IMR-90 (cell line): ENCODE data around the gene KIF21A. TPM values are rescaled to one million over a fixed set of nuclear protein-coding genes. Genes with fewer than 3 reads are reported as not detected.

ENCODE experiments used
- ATAC-seq: fragments of 200-7000 bp; cut with Tn5 transposase; 2 replicates; pipeline ENCODE4 v1.9.1; 2020; ENCODE audit warnings: low read depth, mild to moderate bottlenecking, moderate library complexity
- BruUV-seq: library from RNA; stranded (reverse); fragments of 400-500 nt; replicated peaks from 2 replicates; lab custom pipeline; 2021; lab: Mats Ljungman, UMichigan
- CTCF ChIA-PET: fragments of 300-600 bp; formaldehyde crosslinking; extraction: SDS; loops from one replicate; lab custom pipeline; 2021; ENCODE audit warnings: antibody characterized with exemption; lab: Yijun Ruan, JAX
- POLR2A ChIA-PET: fragments of 300-600 bp; sonication (Branson Sonifier 250); formaldehyde crosslinking; loops from one replicate; lab custom pipeline; 2022; ENCODE audit warnings: antibody characterized with exemption; ENCODE audit not compliant: unreplicated experiment; lab: Charles Lee
- DNase-seq: peaks from one replicate; pipeline ENCODE4 v3.0.0; 2013
- H2AFZ ChIP-seq: replicated peaks from 2 replicates; pipeline ENCODE3; 2013; ENCODE audit warnings: low read length, mild to moderate bottlenecking; ENCODE audit not compliant: poor library complexity
- H2AK5ac ChIP-seq: 2 replicates; pipeline ENCODE4 v1.6.1; 2013; ENCODE audit warnings: low read depth, low read length, inconsistent platforms
- H2AK9ac ChIP-seq: replicated peaks from 2 replicates; pipeline ENCODE3; 2013; ENCODE audit warnings: mild to moderate bottlenecking, low read depth, low read length, moderate library complexity; ENCODE audit not compliant: poor library complexity
- H2BK120ac ChIP-seq: 2 replicates; pipeline ENCODE4 v1.6.1; 2013; ENCODE audit warnings: low read depth, low read length, inconsistent platforms
- H2BK15ac ChIP-seq: 3 replicates; pipeline ENCODE4 v1.6.1; 2013; ENCODE audit warnings: low read depth, low read length, inconsistent platforms
- H2BK20ac ChIP-seq: 2 replicates; pipeline ENCODE4 v1.6.1; 2013; ENCODE audit warnings: low read depth, mild to moderate bottlenecking, inconsistent platforms, low read length, moderate library complexity
- H2BK5ac ChIP-seq: 2 replicates; pipeline ENCODE4 v1.6.1; 2013; ENCODE audit warnings: mild to moderate bottlenecking, low read depth, low read length, inconsistent platforms; ENCODE audit not compliant: poor library complexity, severe bottlenecking
- H3K14ac ChIP-seq: replicated peaks from 2 replicates; pipeline ENCODE4 v1.6.1; 2013; ENCODE audit warnings: low read depth, low read length, inconsistent platforms
- H3K18ac ChIP-seq: 2 replicates; pipeline ENCODE4 v1.6.1; 2013; ENCODE audit warnings: low read depth, low read length, control low read depth
- H3K23ac ChIP-seq: 2 replicates; pipeline ENCODE4 v1.6.1; 2013; ENCODE audit warnings: low read depth, low read length, inconsistent platforms
- H3K27ac ChIP-seq: 2 replicates; pipeline ENCODE4 v1.5.1; 2013; ENCODE audit warnings: mild to moderate bottlenecking, control low read depth, low read length; ENCODE audit not compliant: insufficient read depth
- H3K27me3 ChIP-seq: 2 replicates; pipeline ENCODE4 v1.6.1; 2013; ENCODE audit warnings: low read length; ENCODE audit not compliant: control insufficient read depth, insufficient read depth
- H3K36me3 ChIP-seq: 2 replicates; pipeline ENCODE4 v1.6.1; 2013; ENCODE audit warnings: low read length, mixed read lengths; ENCODE audit not compliant: control insufficient read depth, insufficient read depth
- H3K4ac ChIP-seq: 2 replicates; pipeline ENCODE4 v1.6.1; 2013; ENCODE audit warnings: low read depth, low read length, inconsistent platforms
- H3K4me1 ChIP-seq: 2 replicates; pipeline ENCODE4 v1.6.1; 2013; ENCODE audit warnings: low read length, mixed read lengths; ENCODE audit not compliant: control insufficient read depth, insufficient read depth
- H3K4me2 ChIP-seq: 2 replicates; pipeline ENCODE4 v1.6.1; 2013; ENCODE audit warnings: low read depth, mild to moderate bottlenecking, control low read depth, low read length, moderate library complexity
- H3K4me3 ChIP-seq: 2 replicates; pipeline ENCODE4 v1.5.1; 2013; ENCODE audit warnings: low read depth, mild to moderate bottlenecking, control low read depth, low read length, moderate library complexity; ENCODE audit not compliant: insufficient read depth
- H3K56ac ChIP-seq: 2 replicates; pipeline ENCODE4 v1.6.1; 2013; ENCODE audit warnings: low read length, inconsistent platforms; ENCODE audit not compliant: insufficient read depth; ENCODE audit errors: extremely low read depth
- H3K79me1 ChIP-seq, 2 experiments: 2 replicates each; pipeline ENCODE4 v1.6.1; 2013; ENCODE audit warnings: low read length in 2 of 2, inconsistent platforms in 1 of 2, low read depth in 1 of 2
- H3K9ac ChIP-seq: 2 replicates; pipeline ENCODE4 v1.6.1; 2013; ENCODE audit warnings: low read depth, low read length, control low read depth
- H3K9me1 ChIP-seq: 2 replicates; pipeline ENCODE4 v1.6.1; 2013; ENCODE audit warnings: low read length, inconsistent platforms; ENCODE audit not compliant: insufficient read depth
- H3K9me3 ChIP-seq: 2 replicates; pipeline ENCODE4 v1.6.1; 2013; ENCODE audit warnings: low read length; ENCODE audit not compliant: control insufficient read depth, insufficient read depth
- H4K20me1 ChIP-seq: 2 replicates; pipeline ENCODE4 v1.6.1; 2013; ENCODE audit warnings: low read length, inconsistent platforms; ENCODE audit not compliant: insufficient read depth
- H4K5ac ChIP-seq: 2 replicates; pipeline ENCODE4 v1.6.1; 2013; ENCODE audit warnings: mild to moderate bottlenecking, low read depth, low read length, control low read depth
- H4K8ac ChIP-seq, 2 experiments: 2 replicates each; pipeline ENCODE4 v1.6.1; 2013; ENCODE audit warnings: low read depth in 2 of 2, low read length in 2 of 2, control low read depth in 1 of 2, inconsistent platforms in 1 of 2
- H4K91ac ChIP-seq: 2 replicates; pipeline ENCODE4 v1.6.1; 2013; ENCODE audit warnings: low read depth, low read length, inconsistent platforms; ENCODE audit not compliant: insufficient read depth
- BHLHE40 ChIP-seq: fragments of 150-350 bp; IDR thresholded peaks from 2 replicates; pipeline ENCODE4 v1.6.1; 2016; ENCODE audit warnings: mild to moderate bottlenecking, low read depth, low read length
- CEBPB ChIP-seq: IDR thresholded peaks from 2 replicates; pipeline ENCODE4 v1.6.1; 2012; ENCODE audit warnings: low read depth, low read length, improper control_type of control experiment
- CHD1 ChIP-seq: IDR thresholded peaks from 2 replicates; pipeline ENCODE4 v1.6.1; 2012; ENCODE audit warnings: low read depth, low read length, improper control_type of control experiment
- FOS ChIP-seq: fragments of 150-350 bp; IDR thresholded peaks from 2 replicates; pipeline ENCODE4 v1.6.1; 2016; ENCODE audit warnings: low read depth, low read length
- MAFK ChIP-seq: IDR thresholded peaks from 2 replicates; pipeline ENCODE4 v1.6.1; 2012; ENCODE audit warnings: low read depth, low read length, improper control_type of control experiment
- MAZ ChIP-seq: IDR thresholded peaks from 2 replicates; pipeline ENCODE4 v1.6.1; 2012; ENCODE audit warnings: low read depth, mild to moderate bottlenecking, low read length, improper control_type of control experiment, moderate library complexity, borderline replicate concordance
- MXI1 ChIP-seq: IDR thresholded peaks from 2 replicates; pipeline ENCODE4 v1.6.1; 2012; ENCODE audit warnings: low read depth, mild to moderate bottlenecking, low read length, moderate library complexity, borderline replicate concordance
- NFE2L2 ChIP-seq: fragments of 150-350 bp; IDR thresholded peaks from 2 replicates; pipeline ENCODE4 v1.6.1; 2016; ENCODE audit warnings: low read depth, mild to moderate bottlenecking, low read length
- POLR2A ChIP-seq: IDR thresholded peaks from 2 replicates; pipeline ENCODE4 v1.6.1; 2012; ENCODE audit warnings: mild to moderate bottlenecking, low read depth, low read length
- RAD21 ChIP-seq: IDR thresholded peaks from 2 replicates; pipeline ENCODE4 v1.6.1; 2012; ENCODE audit warnings: low read length, improper control_type of control experiment
- RCOR1 ChIP-seq: IDR thresholded peaks from 2 replicates; pipeline ENCODE4 v1.6.1; 2012; ENCODE audit warnings: mild to moderate bottlenecking, low read length, improper control_type of control experiment; ENCODE audit not compliant: insufficient replicate concordance
- RFX5 ChIP-seq: IDR thresholded peaks from 2 replicates; pipeline ENCODE4 v1.8.0; 2012; ENCODE audit warnings: low read depth, mild to moderate bottlenecking, low read length, moderate library complexity
- SMC3 ChIP-seq: fragments of 150-350 bp; IDR thresholded peaks from 2 replicates; pipeline ENCODE4 v1.6.1; 2016; ENCODE audit warnings: low read depth, mild to moderate bottlenecking, antibody characterized with exemption, low read length, moderate library complexity
- WGBS, 2 experiments: methylation state at CpG; one replicate each; pipeline versions ENCODE4 v1.1.5 to v1.1.7; 2013; ENCODE audit warnings: missing lambda C conversion rate in 2 of 2; ENCODE audit not compliant: insufficient read length in 1 of 2; ENCODE audit errors: extremely low coverage in 2 of 2; 5-methylcytosine and 5-hydroxymethylcytosine counted together
- dilution Hi-C: fragments of 300-500 bp; cut with HindIII; formaldehyde crosslinking; loops from one replicate; pipeline ENCODE4 v1.14.3; 2018; ENCODE audit warnings: low sequenced_read_pairs; ENCODE audit not compliant: unreplicated experiment
- in situ Hi-C: fragments of 300-500 bp; cut with MboI; formaldehyde crosslinking; loops from 3 replicates; pipeline ENCODE4 v1.14.3; 2019; ENCODE audit warnings: low sequenced_read_pairs, inconsistent platforms, mixed read lengths
- intact Hi-C: fragments of 100-400 bp; cut with micrococcal nuclease; formaldehyde crosslinking; loops from 2 replicates; pipeline ENCODE4 v1.10.0; 2022
- polyA plus RNA-seq, 3 experiments: library from polyadenylated mRNA; depleted of rRNA; stranded (reverse); fragments of >200 nt; gene quantifications; 2 replicates each; pipeline ENCODE4 v1.2.3, GENCODE V29; 2012; ENCODE audit warnings: low replicate concordance in 1 of 3
- total RNA-seq: library from RNA; depleted of rRNA; stranded (reverse); fragments of >200 nt; gene quantifications from 2 replicates; pipeline ENCODE4 v1.2.3, GENCODE V29; 2012
- TF ChIP-seq, protein P1 (sequence below): fragments of 150-350 bp; IDR thresholded peaks from 2 replicates; pipeline ENCODE4 v1.6.1; 2016; ENCODE audit warnings: low read depth, mild to moderate bottlenecking, low read length, moderate library complexity, borderline replicate concordance
- TF ChIP-seq, protein P2 (sequence below): fragments of 150-350 bp; IDR thresholded peaks from 2 replicates; pipeline ENCODE4 v1.6.1; 2017; ENCODE audit warnings: mild to moderate bottlenecking, antibody characterized with exemption, low read length, low read depth

Gene KIF21A
- total and polyA plus RNA-seq, 2 of the 4 experiments (the other 2 are of a cell fraction) = 0.38 to 1.1 TPM

DNA sequence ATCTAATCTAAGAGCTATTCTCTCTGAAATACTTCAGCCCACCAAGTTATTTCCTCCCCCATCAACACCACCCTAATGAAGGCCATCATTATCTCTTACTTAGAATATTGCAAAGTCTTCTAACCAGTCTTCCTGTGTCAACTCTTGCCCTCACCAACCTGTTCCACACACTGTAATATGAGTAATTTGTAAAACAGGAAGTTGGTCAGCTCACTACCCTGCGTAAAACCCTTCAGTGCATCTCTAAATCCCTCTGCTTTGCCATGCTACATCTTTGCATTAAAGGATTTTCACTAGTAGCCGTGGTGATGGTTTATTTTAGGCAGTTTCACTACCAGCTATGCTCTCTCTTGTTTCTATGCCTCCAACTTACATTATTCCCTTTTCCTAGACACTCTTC is 70.0 kb downstream of the KIF21A start:
- Histone ChIP-seq H3K4me1 (no peaks in the 10 kb centered on the region), H3K14ac (no peak overlapping the region), H3K9me3 (no peaks in the 10 kb centered on the region), H2AK9ac (no peak overlapping the region), H4K20me1 (no peaks in the 10 kb centered on the region), H3K9ac (no peak overlapping the region), H3K36me3 (no peaks in the 10 kb centered on the region), H3K18ac (no peak overlapping the region), H3K9me1 (no peaks in the 10 kb centered on the region), H3K27me3 (no peaks in the 10 kb centered on the region), H3K27ac (no peak overlapping the region), H2BK5ac (no peak overlapping the region), H3K56ac (no peak overlapping the region), H3K4me3 (no peak overlapping the region), H2BK20ac (no peak overlapping the region), H4K91ac (no peak overlapping the region), H2AFZ (no peak overlapping the region), H3K4ac (no peak overlapping the region), H2BK15ac (no peak overlapping the region), H4K8ac (no peak overlapping the region), H3K79me1 (no peaks in the 10 kb centered on the region), H3K4me2 (no peak overlapping the region), H3K23ac (no peak overlapping the region), H2AK5ac (no peak overlapping the region), H4K5ac (no peak overlapping the region), H2BK120ac (no peak overlapping the region)
- no TSS peak for BruUV-seq
- CTCF ChIA-PET = no interaction called here
- POLR2A ChIA-PET = no interaction called here
- intact Hi-C loops = no loop called here
- ATAC-seq (no peak), DNase-seq (no peak)
- TF ChIP-seq CHD1 (no peak), POLR2A (no peak), NFE2L2 (no peak), SMC3 (no peak), MXI1 (no peak), RCOR1 (no peak), MAFK (no peak), RFX5 (no peak), MAZ (no peak), BHLHE40 (no peak), CEBPB (no peak), RAD21 (no peak), FOS (no peak)
- TF ChIP-seq, protein P1, sequence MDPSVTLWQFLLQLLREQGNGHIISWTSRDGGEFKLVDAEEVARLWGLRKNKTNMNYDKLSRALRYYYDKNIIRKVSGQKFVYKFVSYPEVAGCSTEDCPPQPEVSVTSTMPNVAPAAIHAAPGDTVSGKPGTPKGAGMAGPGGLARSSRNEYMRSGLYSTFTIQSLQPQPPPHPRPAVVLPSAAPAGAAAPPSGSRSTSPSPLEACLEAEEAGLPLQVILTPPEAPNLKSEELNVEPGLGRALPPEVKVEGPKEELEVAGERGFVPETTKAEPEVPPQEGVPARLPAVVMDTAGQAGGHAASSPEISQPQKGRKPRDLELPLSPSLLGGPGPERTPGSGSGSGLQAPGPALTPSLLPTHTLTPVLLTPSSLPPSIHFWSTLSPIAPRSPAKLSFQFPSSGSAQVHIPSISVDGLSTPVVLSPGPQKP = no peak
- TF ChIP-seq, protein P2, sequence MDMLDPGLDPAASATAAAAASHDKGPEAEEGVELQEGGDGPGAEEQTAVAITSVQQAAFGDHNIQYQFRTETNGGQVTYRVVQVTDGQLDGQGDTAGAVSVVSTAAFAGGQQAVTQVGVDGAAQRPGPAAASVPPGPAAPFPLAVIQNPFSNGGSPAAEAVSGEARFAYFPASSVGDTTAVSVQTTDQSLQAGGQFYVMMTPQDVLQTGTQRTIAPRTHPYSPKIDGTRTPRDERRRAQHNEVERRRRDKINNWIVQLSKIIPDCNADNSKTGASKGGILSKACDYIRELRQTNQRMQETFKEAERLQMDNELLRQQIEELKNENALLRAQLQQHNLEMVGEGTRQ = no peak
- dilution Hi-C loops = no loop called here
- in situ Hi-C loops = no loop called here
- WGBS, 2 experiments = no CpG with 5 or more reads among the region's 2 CpGs
